ENCODE results near the gene DNAH1.
A peak's percentile ranks its signal among the peaks of the same experiment; 100 is the strongest.

The DNAH1 gene

DNA sequence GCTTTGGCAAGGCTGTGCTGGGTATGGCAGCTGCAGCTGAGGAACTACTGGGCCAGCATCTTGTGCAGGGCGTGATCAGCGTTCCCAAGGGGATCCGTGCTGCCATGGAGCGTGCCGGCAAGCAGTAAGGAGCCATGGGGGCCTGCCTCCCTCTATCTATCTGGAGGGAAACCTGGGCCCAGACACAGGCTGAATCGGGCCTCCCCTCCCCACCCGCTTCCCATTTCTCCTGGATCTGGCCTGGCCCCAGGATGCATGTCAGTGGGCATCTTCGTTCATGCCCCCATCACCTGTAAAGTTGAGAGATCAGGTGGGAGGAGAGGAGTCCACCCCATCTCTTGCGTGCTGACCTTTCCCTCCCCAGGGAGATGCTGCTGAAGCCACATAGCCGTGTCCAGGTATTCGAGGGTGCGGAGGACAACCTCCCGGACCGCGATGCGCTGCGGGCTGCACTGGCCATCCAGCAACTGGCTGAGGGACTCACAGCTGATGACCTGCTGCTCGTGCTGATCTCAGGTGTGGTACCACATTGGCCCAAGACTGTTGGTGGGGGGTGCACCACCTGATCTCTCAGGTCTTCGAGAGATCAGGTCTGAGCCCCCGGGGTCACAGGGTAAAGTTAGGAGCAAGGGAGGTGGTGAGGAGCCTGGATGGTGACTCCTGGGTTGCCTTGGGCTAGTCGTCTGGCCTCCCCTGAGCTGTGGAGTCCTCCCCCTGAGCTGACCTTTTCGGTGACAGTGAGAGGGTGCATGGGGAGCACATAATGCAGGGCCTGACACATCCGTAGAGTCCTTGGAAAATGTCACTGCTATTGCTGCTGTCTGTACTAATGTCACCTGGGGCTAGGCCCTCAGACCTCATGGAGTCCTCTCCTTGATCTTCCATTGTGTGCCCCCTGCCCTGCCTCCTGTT, 25.3 kb upstream of the DNAH1 start:
- DNase-seq (ENCODE audit: low read depth in 4 of 4, low spot score in 1 of 4) = no peak

DNA sequence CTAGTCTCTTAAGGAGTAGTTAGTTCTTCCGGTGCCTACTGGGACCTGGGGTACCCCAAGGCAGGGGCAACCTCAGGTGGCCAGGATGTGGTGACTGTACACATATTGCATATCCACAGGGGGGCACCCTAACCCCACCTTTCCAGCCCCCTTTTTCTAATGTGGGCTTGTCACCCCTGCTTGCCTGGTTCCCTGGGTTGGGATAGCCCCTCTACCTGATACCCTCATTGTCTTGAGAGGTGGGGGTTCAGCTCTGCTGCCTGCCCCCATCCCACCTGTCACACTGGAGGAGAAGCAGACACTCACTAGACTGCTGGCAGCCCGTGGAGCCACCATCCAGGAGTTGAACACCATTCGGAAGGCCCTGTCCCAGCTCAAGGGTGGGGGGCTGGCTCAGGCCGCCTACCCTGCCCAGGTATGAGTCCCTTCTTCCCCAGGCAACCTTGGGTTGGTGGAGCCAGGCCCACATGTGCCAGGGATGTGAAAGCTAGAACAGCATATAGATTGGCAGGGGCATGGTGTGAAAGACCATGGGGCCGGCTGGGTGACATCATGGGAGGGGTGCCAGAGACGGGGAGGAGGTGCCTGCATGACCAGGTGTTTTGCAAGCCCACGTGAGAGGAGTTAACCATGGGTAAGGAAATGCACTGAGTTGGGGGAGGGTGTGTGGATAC, 24.5 kb upstream of the DNAH1 start:
- DNase-seq (ENCODE audit: low read depth in 4 of 4, low spot score in 1 of 4) = peak in 1 of 4 experiments; percentile 18

DNA sequence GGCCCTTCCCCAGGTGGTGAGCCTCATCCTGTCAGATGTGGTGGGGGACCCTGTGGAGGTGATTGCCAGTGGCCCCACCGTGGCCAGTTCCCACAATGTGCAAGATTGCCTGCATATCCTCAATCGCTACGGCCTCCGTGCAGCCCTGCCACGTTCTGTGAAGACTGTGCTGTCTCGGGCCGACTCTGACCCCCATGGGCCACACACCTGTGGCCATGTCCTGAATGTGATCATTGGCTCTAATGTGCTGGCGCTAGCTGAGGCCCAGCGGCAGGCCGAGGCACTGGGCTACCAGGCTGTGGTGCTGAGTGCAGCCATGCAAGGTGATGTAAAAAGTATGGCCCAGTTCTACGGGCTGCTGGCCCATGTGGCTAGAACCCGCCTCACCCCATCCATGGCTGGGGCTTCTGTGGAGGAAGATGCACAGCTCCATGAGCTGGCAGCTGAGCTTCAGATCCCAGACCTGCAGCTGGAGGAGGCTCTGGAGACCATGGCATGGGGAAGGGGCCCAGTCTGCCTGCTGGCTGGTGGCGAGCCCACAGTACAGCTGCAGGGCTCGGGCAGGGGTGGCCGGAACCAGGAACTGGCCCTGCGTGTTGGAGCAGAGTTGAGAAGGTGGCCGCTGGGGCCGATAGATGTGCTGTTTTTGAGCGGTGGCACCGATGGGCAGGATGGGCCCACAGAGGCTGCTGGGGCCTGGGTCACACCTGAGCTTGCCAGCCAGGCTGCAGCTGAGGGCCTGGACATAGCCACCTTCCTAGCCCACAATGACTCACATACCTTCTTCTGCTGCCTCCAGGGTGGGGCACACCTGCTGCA, 23.7 kb upstream of the DNAH1 start:
- DNase-seq (ENCODE audit: low read depth in 4 of 4, low spot score in 1 of 4) = no peak

DNA sequence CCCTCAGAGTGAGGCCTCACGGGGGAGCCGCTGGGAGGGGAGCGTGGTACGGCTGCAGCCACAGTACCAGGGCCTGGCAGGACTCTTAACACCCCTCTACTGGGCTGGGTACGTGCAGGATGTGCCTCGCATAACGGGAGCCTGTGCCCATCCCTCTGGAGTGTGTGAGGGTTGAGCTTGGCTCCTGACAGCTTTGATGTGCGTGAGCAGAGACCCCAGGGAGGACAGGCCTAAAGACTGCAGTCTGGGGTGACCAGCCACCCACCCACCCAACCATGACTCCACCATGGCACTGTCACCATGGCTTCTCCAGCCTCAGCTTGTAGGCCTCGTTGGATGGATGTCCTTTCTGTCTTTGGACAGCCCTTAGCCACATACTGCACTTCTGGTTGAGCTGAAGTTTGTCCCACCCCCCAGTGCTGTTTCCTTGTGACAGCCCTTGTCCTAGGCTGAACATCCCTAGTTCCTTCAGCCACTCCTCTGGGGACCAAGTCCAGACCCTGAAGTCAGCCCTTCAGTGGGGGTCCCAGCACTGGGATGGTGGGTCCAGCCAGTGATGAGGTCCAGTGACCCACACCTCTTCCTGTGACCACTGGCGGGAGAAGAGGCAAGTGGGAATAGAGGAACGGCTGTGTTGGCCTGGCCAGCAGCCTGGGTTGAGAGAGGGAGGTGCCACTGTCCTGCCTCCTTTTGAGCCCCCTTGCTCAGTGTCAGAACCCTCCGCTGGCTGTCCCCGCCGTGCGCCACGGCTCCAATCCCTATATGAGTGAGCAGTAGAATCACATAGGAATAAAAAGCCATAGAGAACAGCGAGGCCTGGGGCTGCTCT, 22.4 kb upstream of the DNAH1 start:
- DNase-seq (ENCODE audit: low read depth in 4 of 4, low spot score in 1 of 4) = no peak

DNA sequence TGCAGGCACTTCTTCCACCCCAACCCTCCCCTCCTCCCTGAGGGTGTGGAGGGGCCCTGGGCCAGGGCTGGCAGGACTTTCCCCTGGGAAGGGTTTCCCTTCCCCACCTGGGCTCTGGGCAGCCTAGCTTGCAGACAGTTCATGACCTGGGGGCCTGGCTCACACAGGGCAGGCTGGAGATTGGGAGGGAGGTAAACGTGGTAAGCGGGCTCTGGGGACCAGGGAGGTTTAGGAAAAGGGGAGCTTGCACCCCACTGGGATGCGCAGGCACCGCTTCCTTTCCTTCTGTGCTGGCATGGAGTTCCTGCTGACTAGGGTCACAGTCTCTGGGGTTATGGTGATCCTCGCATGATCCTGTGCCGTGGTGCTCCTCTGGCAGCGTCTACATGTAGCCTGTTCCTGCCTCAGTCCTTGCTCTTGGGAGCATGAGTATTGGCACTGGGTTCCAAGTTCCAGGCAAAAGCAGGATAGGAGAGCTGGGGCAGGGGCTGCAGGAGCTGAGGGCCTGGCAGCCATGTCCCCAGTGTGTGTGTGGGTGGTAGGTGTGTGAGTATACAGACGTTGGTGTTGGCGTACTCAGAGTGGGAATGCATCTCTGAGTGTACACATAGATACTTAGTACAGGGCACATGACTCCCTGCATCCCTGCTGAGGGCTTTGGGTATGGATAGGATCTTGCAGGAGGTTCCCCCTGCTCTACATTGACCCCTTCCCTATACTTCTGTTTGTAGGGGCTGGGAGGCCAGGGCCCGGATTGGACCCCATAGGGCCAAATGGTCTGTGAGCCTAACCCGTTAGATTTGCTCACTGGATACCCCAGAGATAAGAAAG, 21.6 kb upstream of the DNAH1 start:
- no peak for DNase-seq (ENCODE audit: low read depth in 4 of 4, low spot score in 1 of 4)

DNA sequence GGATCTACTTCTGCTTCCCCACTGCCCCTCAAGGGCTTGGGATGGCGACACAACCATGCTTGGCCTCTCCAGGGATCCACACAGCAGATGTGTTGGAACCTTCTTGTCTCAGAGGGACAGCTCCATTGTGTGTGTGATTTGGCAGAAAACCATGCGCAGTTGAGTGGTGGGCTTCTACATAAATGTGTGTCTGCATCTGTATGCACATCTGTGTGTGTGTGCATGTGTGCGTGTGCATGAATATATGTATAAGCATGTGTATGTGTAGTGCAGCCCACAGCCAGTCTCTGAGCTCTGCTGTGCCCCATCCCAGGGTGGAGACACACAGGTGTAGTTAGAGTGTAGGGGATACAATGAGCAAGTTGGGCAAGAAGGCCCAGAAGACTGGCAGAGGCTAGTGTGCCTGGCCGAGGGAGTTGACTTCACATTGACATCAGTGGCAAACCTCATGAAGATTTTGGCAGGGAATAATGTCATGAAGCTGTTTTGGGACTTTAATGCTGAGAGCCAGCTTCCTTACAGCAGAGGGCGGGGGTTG, 20.4 kb upstream of the DNAH1 start:
- DNase-seq (ENCODE audit: low read depth in 4 of 4, low spot score in 1 of 4) = no peak

DNA sequence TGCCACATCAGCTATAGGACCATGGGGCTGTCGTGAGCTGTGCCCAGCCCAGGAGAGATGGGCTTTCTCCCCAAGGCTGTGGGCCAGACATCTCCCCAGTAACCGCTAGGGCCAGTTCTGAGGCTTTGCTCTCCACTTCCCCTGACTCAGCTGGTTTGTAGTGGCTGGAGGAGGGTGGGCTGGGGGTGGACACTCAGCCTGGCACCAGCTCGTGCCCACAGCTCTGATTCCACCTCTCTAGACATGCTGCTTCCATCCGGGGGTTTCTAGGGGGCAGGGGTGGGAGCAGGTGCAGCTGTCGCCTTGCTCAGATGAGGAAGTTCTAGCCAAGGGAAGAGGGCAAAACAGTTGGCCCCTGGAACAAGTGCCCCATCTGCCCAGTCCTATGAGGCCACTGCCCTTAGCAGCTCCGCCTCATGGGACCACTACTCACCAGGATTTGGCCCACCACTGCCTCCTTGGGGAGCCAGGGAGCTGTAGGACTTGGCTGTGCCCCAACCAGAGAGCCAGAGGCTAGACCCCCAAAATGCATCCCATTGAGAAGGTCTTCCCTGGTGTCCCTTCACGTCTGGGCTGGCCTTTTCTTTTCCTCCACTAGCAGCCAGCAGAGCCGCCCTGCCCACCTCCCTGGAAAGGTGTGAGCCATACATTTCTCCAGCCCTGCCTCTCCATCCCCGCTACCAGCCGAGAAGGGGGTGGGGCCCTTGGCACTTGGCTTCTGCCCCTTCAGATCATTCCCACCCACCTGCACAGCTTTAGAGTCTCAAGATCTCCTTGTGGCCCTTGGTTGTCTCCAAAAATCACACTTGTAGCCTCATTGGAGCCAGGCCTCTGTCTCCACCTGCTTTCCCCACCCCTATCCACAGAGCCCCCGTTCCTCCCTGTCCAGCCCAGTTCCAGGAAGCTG, 18.6 kb upstream of the DNAH1 start:
- DNase-seq (ENCODE audit: low read depth in 4 of 4, low spot score in 1 of 4) = no peak

- DNase-seq (ENCODE audit: low read depth in 4 of 4, low spot score in 1 of 4) = no peak
Measured at GRCh38 chr3:52298149-52299098, 17.7 kb upstream of the DNAH1 start.

- no peak for DNase-seq (ENCODE audit: low read depth in 4 of 4, low spot score in 1 of 4)
Measured at GRCh38 chr3:52299247-52299878, 16.8 kb upstream of the DNAH1 start.

DNA sequence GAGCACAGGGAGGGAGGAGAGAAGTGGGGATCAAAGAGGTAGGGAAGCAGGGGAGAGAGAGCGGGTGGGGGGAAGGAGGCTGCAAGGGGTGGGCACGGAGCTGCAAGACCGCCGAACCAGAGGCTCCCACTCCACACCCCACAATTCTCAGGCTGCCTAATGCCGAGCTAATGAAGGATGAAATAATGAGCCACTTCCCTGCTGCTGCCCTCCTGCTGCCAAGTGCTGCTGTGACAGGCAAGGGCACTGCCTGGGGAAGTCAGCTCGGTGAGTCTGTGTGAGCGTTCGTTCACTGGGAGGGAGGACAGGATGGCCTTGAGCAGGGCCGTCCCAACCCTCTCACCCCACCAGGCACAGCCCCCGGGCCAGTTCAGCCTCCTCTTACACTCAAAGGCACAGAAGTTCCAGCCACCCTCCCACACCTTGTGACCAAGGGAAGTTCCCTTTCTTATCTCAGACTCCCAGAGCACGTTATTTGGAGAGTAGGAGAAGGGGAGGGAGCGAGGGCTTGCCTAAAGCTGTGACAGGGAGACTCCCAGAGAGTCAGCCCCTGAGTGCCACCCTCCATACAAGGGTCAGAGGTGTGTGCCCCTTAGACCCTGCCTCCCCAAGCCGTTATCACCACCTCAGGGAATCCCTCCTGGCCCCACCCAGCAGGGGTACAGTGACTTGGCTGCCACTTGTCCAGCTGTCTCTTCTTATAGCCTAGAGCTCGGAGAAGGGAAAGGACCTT, 16.1 kb upstream of the DNAH1 start:
- no peak for DNase-seq (ENCODE audit: low read depth in 4 of 4, low spot score in 1 of 4)

- DNase-seq (ENCODE audit: low read depth in 4 of 4, low spot score in 1 of 4) = no peak
Measured at GRCh38 chr3:52302426-52303145, 13.5 kb upstream of the DNAH1 start.

DNA sequence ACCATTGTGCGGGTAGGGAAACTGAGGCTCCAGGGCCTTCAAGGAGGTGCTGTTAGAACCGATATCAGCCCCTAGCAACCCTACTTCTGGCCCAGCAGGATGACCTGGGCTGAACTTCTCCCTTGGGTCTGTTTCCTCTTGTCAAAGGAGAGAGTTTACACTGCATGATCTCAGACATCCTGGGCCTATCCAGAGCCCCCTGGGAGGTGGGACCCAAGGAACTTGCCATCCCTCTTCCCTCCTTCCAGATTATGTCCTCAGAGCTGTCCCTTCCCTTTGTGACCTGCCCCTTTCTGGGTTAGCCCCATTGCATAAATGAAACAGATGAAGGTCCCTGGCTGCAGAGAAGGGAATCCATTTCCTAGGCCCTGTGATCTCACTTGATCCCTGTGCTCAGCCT, 12.3 kb upstream of the DNAH1 start:
- no peak for DNase-seq (ENCODE audit: low read depth in 4 of 4, low spot score in 1 of 4)

DNA sequence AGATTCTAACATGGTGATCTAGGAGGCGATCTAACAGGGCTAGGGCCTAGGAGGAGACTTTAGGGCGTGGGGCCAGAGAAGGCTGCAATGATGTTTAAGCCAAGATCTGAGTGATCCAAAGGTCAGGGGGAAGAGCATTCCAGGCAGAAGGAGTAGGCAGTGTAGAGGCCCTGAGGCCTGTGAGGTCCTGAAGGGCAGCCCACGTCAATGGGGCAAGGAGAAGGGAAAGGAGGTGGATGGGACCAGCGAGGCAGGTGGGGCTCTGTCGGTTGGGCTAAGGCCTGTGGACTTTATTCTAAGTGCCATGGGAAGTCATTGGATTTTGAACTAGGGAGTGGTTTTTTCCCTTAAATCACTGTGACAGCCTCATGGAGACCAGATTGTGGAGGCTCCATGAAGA, 10.2 kb upstream of the DNAH1 start:
- DNase-seq (ENCODE audit: low read depth in 4 of 4, low spot score in 1 of 4) = no peak

GRCh38 chr3:52306978-52307377, 9.1 kb upstream of the DNAH1 start:
- no peak for DNase-seq (ENCODE audit: low read depth in 4 of 4, low spot score in 1 of 4)

DNA sequence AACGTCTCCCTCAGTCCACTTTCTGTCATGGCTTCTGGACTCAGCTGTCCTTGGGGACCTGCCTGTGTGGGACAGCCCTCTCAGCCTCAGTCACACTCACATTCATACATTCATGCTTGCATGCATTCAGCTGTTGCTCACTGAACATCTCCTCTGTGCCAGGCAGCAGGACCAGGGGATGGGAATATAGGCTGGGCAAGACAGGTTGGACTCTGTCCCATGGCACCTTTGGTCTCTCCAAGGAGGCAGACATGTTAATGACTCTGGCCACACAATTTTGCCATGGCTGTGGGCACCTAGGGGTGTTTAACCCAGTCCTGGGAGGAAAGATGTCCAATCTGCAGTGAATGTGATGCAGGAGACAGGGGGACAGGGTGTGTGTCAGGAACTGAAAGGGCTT, 7.8 kb upstream of the DNAH1 start:
- no peak for DNase-seq (ENCODE audit: low read depth in 4 of 4, low spot score in 1 of 4)

Data from stimulated activated CD4-positive, alpha-beta T cell treated with anti-CD3 and anti-CD28 coated beads, Interleukin-1b, Interleukin-23, amount 100 ng/mL, for 24 hours (primary cell).